ENCODE results near the gene DNMBP.

The DNMBP gene

GRCh38 chr10:100009793-100010676 is at the start of gene DNMBP:
TSS of gene DNMBP (minus strand) at chr10:100009947. CDS start at chr10:99972124, 37,823 bp downstream.
- DNase-seq (ENCODE audit: low read depth), result no peak
- peak; percentile 3 for TF ChIP-seq CTCF (IDR thresholded peaks at IDR 0.05; ENCODE audit: control insufficient read depth, insufficient read depth, low read depth, low read length, missing control alignments)
- H3K4me3 ChIP-seq (ENCODE audit: control insufficient read depth, low read depth, low read length), result peak within 1 kb of the TSS; percentile 95

DNA sequence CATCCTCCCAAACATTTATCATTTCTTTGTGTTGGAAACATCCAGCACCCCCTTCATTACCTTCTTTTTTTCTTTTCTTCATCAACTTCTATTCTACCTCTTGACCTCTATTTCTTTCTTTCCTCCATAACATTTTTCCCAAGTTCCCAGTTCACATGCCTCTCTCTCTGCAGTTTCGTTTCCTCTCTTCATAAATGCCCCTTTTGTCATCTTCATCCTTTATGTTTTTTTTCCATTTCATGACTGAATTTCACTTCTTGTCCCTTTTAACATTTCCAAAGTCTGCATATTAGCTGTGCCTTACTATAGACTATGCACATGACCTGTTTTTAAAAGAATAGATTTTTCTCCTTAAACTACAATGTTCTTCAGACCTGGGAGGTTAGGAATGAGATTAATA is 48.2 kb upstream of the DNMBP start:
- H3K4me3 ChIP-seq (ENCODE audit: control insufficient read depth, low read depth, low read length), result no peak overlapping the region
- TF ChIP-seq CTCF (IDR thresholded peaks at IDR 0.05; ENCODE audit: control insufficient read depth, insufficient read depth, low read depth, low read length, missing control alignments), result no peak
- no peak for DNase-seq (ENCODE audit: low read depth)

- H3K4me3 ChIP-seq (ENCODE audit: control insufficient read depth, low read depth, low read length), result no peak overlapping the region
- TF ChIP-seq CTCF (IDR thresholded peaks at IDR 0.05; ENCODE audit: control insufficient read depth, insufficient read depth, low read depth, low read length, missing control alignments), result no peak
- DNase-seq (ENCODE audit: low read depth), result no peak
Measured at GRCh38 chr10:100053686-100054460, 44.1 kb upstream of the DNMBP start.

DNA sequence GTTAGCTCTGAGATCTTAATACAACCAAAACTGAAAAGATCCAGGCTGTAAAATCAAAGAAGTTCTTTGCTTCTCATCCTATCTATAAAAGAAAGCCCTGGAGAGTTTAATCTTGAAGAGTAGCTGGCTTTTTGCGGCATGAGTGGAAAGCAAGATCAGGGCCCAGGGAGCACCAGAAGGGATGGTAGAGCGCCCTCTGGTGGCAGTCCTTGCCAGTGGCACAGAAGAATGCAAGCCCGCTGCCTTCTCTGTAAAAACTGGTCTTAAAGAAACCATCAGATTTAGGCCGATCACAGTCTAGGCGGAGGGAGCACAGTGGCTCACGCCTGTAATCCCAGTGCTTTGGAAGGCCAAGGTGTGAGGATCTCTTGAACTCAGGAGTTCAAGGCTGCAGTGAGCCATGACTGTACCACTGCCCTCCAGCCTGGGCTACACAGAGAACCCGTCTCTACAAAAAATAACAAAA is 36.3 kb upstream of the DNMBP start:
- H3K4me3 ChIP-seq (ENCODE audit: control insufficient read depth, low read depth, low read length), result no peak overlapping the region
- TF ChIP-seq CTCF (IDR thresholded peaks at IDR 0.05; ENCODE audit: control insufficient read depth, insufficient read depth, low read depth, low read length, missing control alignments), result peak; percentile 97
- DNase-seq (ENCODE audit: low read depth), result peak; percentile 57

DNA sequence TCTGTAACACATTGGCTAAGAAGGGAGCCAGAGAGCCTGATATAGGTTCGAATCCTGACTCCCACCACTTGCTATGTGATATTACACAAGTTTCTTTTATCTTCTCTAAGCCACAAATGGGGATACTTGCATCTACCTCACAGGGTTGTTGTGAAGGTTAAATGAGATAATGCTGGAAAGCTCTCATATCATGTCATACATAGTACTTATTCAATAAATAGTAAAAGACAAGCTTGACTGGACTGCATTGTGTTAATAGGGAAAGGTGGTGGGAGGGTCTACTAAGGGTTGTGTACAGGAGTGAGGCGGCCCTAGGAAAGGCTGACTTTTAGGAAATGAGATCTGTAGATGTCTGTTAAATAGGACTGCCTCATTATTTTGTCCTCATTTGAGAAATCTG is 35.8 kb upstream of the DNMBP start:
- DNase-seq (ENCODE audit: low read depth), result no peak
- no peak for TF ChIP-seq CTCF (IDR thresholded peaks at IDR 0.05; ENCODE audit: control insufficient read depth, insufficient read depth, low read depth, low read length, missing control alignments)
- H3K4me3 ChIP-seq (ENCODE audit: control insufficient read depth, low read depth, low read length), result no peak overlapping the region

DNA sequence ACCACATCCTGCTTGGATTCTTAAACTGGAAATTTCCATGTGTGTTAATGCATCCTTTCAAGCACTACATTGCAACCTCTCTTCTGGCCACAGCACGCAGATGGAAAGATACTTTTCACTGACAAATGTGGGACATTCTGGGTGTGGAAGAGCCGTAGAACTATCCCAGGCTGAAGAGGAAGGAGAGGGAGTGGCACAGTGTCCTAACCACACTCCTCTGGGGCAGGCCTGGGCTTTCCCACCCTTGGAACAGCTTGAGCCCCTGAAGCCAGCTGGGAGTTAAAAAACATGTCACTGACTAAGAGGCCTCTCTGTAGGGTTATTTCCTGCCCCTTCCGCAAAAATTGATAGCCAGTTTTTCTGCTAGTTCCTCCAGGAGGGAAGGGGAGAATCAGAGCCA is 34.0 kb upstream of the DNMBP start:
- DNase-seq (ENCODE audit: low read depth), result no peak
- H3K4me3 ChIP-seq (ENCODE audit: control insufficient read depth, low read depth, low read length), result no peak overlapping the region
- TF ChIP-seq CTCF (IDR thresholded peaks at IDR 0.05; ENCODE audit: control insufficient read depth, insufficient read depth, low read depth, low read length, missing control alignments), result no peak
